OCI-LY3 (cell line): ENCODE results near the gene CDK19.

ENCODE experiments used
- H2AFZ ChIP-seq: fragments of 200-600, 300-600 bp; shearing (Covaris generic); 2 replicates; pipeline ENCODE4 v1.6.0; 2014; ENCODE audit warnings: antibody characterized with exemption, low read depth, low read length
- H3K27ac ChIP-seq: fragments of 200-600, 300-600 bp; sonication (generic); 2 replicates; pipeline ENCODE4 v1.5.1; 2014; ENCODE audit warnings: mild to moderate bottlenecking, low read length, moderate library complexity, mixed read lengths
- H3K27me3 ChIP-seq: fragments of 200-600, 300-600 bp; sonication (generic); 2 replicates; pipeline ENCODE4 v1.6.1; 2014; ENCODE audit warnings: low read depth, low read length, mixed read lengths
- H3K36me3 ChIP-seq: fragments of 200-600, 300-600 bp; sonication (generic); replicated peaks from 2 replicates; pipeline ENCODE3; 2014; ENCODE audit warnings: low read depth, low read length, mixed read lengths
- H3K4me1 ChIP-seq: fragments of 300-600, 200-600 bp; sonication (generic); 2 replicates; pipeline ENCODE4 v1.6.1; 2014; ENCODE audit warnings: low read length, mixed read lengths
- H3K4me2 ChIP-seq: fragments of 200-600, 300-600 bp; sonication (generic); 2 replicates; pipeline ENCODE4 v1.6.1; 2014; ENCODE audit warnings: low read length, mixed read lengths
- H3K4me3 ChIP-seq: fragments of 300-600, 200-600 bp; sonication (generic); 2 replicates; pipeline ENCODE4 v1.5.1; 2014; ENCODE audit warnings: antibody characterized with exemption, mild to moderate bottlenecking, low read length, moderate library complexity
- H3K79me2 ChIP-seq: fragments of 300-600, 200-600 bp; shearing (Covaris generic); 2 replicates; pipeline ENCODE4 v1.6.1; 2014; ENCODE audit warnings: mild to moderate bottlenecking, low read length, mixed read lengths
- H3K9ac ChIP-seq: fragments of 300-600, 200-600 bp; shearing (Covaris generic); 2 replicates; pipeline ENCODE4 v1.6.0; 2014; ENCODE audit warnings: mild to moderate bottlenecking, low read length, moderate library complexity
- H3K9me3 ChIP-seq: fragments of 200-600, 300-600 bp; shearing (Covaris generic); 2 replicates; pipeline ENCODE4 v1.6.1; 2014; ENCODE audit warnings: low read length, mixed read lengths; ENCODE audit not compliant: insufficient read depth
- H4K20me1 ChIP-seq: fragments of 200-600, 300-600 bp; sonication (generic); 2 replicates; pipeline ENCODE4 v1.6.1; 2016; ENCODE audit warnings: low read length, mixed read lengths; ENCODE audit not compliant: insufficient read depth
- CTCF ChIP-seq: fragments of 200-600, 300-600 bp; sonication (generic); IDR thresholded peaks from 2 replicates; pipeline ENCODE4 v1.5.1; 2014; ENCODE audit warnings: antibody characterized with exemption, low read length, low read depth
- EZH2phosphoT487 ChIP-seq: fragments of 200-600 bp; shearing (Covaris generic); IDR thresholded peaks from 2 replicates; pipeline ENCODE4 v1.6.1; 2018; ENCODE audit warnings: antibody characterized with exemption, mixed run types, low read depth

CDK19 gene

GRCh38 chr6:110615722-110616121 lies 199.5 kb downstream of the CDK19 start:
- H3K4me3 ChIP-seq, result no peak overlapping the region
- TF ChIP-seq EZH2phosphoT487, result no peak
- TF ChIP-seq CTCF, result no peak
- no peak overlapping the region for H2AFZ ChIP-seq
- H3K4me2 ChIP-seq, result no peak overlapping the region
- no peak overlapping the region for H3K27ac ChIP-seq
- H3K79me2 ChIP-seq, result no peaks in the 10 kb centered on the region
- no peak overlapping the region for H3K9ac ChIP-seq
- no peaks in the 10 kb centered on the region for H3K9me3 ChIP-seq
- peaks cover 26% of the 10 kb centered on the region for H3K4me1 ChIP-seq
- peaks cover 6% of the 10 kb centered on the region for H3K36me3 ChIP-seq
- H4K20me1 ChIP-seq, result no peaks in the 10 kb centered on the region
- H3K27me3 ChIP-seq, result no peaks in the 10 kb centered on the region

- Histone ChIP-seq H3K4me2 (no peak overlapping the region), H3K9ac (no peak overlapping the region), H3K9me3 (no peaks in the 10 kb centered on the region), H3K79me2 (no peaks in the 10 kb centered on the region), H3K27me3 (no peaks in the 10 kb centered on the region), H3K27ac (no peak overlapping the region), H2AFZ (no peak overlapping the region), H3K4me1 (peaks cover 26% of the 10 kb centered on the region), H4K20me1 (no peaks in the 10 kb centered on the region), H3K4me3 (no peak overlapping the region), H3K36me3 (peaks cover 6% of the 10 kb centered on the region)
- TF ChIP-seq EZH2phosphoT487 (no peak), CTCF (no peak)
Measured at GRCh38 chr6:110614586-110614985, 200.7 kb downstream of the CDK19 start.

- TF ChIP-seq CTCF (no peak), EZH2phosphoT487 (no peak)
- peaks cover 24% of the 10 kb centered on the region for H3K4me1 ChIP-seq
- no peak overlapping the region for H2AFZ ChIP-seq
- no peaks in the 10 kb centered on the region for H4K20me1 ChIP-seq
- H3K36me3 ChIP-seq, result peaks cover 6% of the 10 kb centered on the region
- H3K4me3 ChIP-seq, result no peak overlapping the region
- no peak overlapping the region for H3K9ac ChIP-seq
- H3K9me3 ChIP-seq, result no peaks in the 10 kb centered on the region
- no peak overlapping the region for H3K27ac ChIP-seq
- H3K4me2 ChIP-seq, result no peak overlapping the region
- H3K27me3 ChIP-seq, result no peaks in the 10 kb centered on the region
- H3K79me2 ChIP-seq, result no peaks in the 10 kb centered on the region
Measured at GRCh38 chr6:110614106-110614505, 201.2 kb downstream of the CDK19 start.

GRCh38 chr6:110613356-110613755 lies 201.9 kb downstream of the CDK19 start:
- Histone ChIP-seq H4K20me1 (no peaks in the 10 kb centered on the region), H3K4me3 (no peak overlapping the region), H3K27me3 (no peaks in the 10 kb centered on the region), H2AFZ (no peak overlapping the region), H3K27ac (no peak overlapping the region), H3K4me2 (no peak overlapping the region), H3K4me1 (peaks cover 17% of the 10 kb centered on the region), H3K9ac (no peak overlapping the region), H3K36me3 (peaks cover 6% of the 10 kb centered on the region), H3K79me2 (no peaks in the 10 kb centered on the region), H3K9me3 (no peaks in the 10 kb centered on the region)
- no peak for TF ChIP-seq CTCF
